Mesodermal cell (in vitro differentiated cells): ENCODE measurements around the gene FOXA3.

Source experiments
- H3K27ac ChIP-seq: 2 replicates; pipeline ENCODE4 v1.7.0; 2013; ENCODE audit warnings: mild to moderate bottlenecking, low read depth, low read length, moderate library complexity; ENCODE audit not compliant: severe bottlenecking
- H3K36me3 ChIP-seq: 2 replicates; pipeline ENCODE4 v1.7.1; 2013; ENCODE audit warnings: mild to moderate bottlenecking, low read length, moderate library complexity; ENCODE audit not compliant: control insufficient read depth, insufficient read depth
- H3K4me1 ChIP-seq: one replicate; pipeline ENCODE4 v1.7.1; 2013; ENCODE audit warnings: mild to moderate bottlenecking, low read length; ENCODE audit not compliant: insufficient read depth, control insufficient read depth, poor library complexity, severe bottlenecking
- H3K4me3 ChIP-seq: 2 replicates; pipeline ENCODE4 v1.7.0; 2013; ENCODE audit warnings: low read length, control low read depth, mild to moderate bottlenecking; ENCODE audit not compliant: insufficient read depth, poor library complexity, severe bottlenecking; ENCODE audit errors: extremely low read depth
- H3K9me3 ChIP-seq: 2 replicates; pipeline ENCODE4 v1.7.1; 2013; ENCODE audit warnings: mild to moderate bottlenecking, low read length, moderate library complexity; ENCODE audit not compliant: control insufficient read depth
- WGBS, 2 experiments: methylation state at CpG; one replicate each; pipeline ENCODE4 v1.1.5; 2013; ENCODE audit warnings: missing lambda C conversion rate in 2 of 2; ENCODE audit not compliant: insufficient coverage in 2 of 2; 5-methylcytosine and 5-hydroxymethylcytosine counted together

The FOXA3 gene

GRCh38 chr19:45897261-45897812, 33.2 kb downstream of the FOXA3 start:
- peaks cover 52% of the 10 kb centered on the region for H3K36me3 ChIP-seq
- WGBS, 2 experiments = 93 to 100% methylated on average over 5 to 7 of the region's 8 CpGs

GRCh38 chr19:45899253-45899652, 35.1 kb downstream of the FOXA3 start:
- H3K36me3 ChIP-seq = peaks cover 52% of the 10 kb centered on the region
- 89 to 97% methylated on average over 3 to 4 of the region's 7 CpGs for WGBS, 2 experiments
- no peaks in the 10 kb centered on the region for H3K9me3 ChIP-seq
- H3K4me1 ChIP-seq = peaks cover 6% of the 10 kb centered on the region
- no peak overlapping the region for H3K4me3 ChIP-seq
- no peak overlapping the region for H3K27ac ChIP-seq

More at GRCh38 chr19:45897261-45897812, 33.2 kb downstream of the FOXA3 start:
- Histone ChIP-seq H3K4me1 (peaks cover 4% of the 10 kb centered on the region), H3K9me3 (no peaks in the 10 kb centered on the region), H3K27ac (no peak overlapping the region), H3K4me3 (no peak overlapping the region)

- H3K4me3 ChIP-seq = no peak overlapping the region
Observed at GRCh38 chr19:45899919-45900589, 35.9 kb downstream of the FOXA3 start.

GRCh38 chr19:45900738-45901431, 36.8 kb downstream of the FOXA3 start:
- WGBS, 2 experiments = 42 to 45% methylated on average over 15 to 21 of the region's 22 CpGs
- peak overlapping the region; percentile 77 for H3K4me3 ChIP-seq
- H3K36me3 ChIP-seq = peaks cover 38% of the 10 kb centered on the region
- no peak overlapping the region for H3K27ac ChIP-seq
- H3K4me1 ChIP-seq = peaks cover 6% of the 10 kb centered on the region
- no peaks in the 10 kb centered on the region for H3K9me3 ChIP-seq

More at GRCh38 chr19:45899919-45900589, 35.9 kb downstream of the FOXA3 start:
- Histone ChIP-seq H3K27ac (no peak overlapping the region), H3K36me3 (peaks cover 45% of the 10 kb centered on the region), H3K9me3 (no peaks in the 10 kb centered on the region), H3K4me1 (peaks cover 6% of the 10 kb centered on the region)
- 88 to 97% methylated on average over 2 to 3 of the region's 4 CpGs for WGBS, 2 experiments

- WGBS, 2 experiments = 4 to 5% methylated on average over 50 to 63 of the region's 69 CpGs
- H3K27ac ChIP-seq = no peak overlapping the region
- peaks cover 34% of the 10 kb centered on the region for H3K36me3 ChIP-seq
Observed at GRCh38 chr19:45901432-45901911, 37.3 kb downstream of the FOXA3 start.

GRCh38 chr19:45901912-45902650, 38.0 kb downstream of the FOXA3 start, which contains the start of gene MYPOP:
TSS of gene MYPOP (minus strand) at chr19:45902613. CDS start at chr19:45901773, 840 bp downstream.
- Histone ChIP-seq H3K4me3 (peak within 1 kb of the TSS; percentile 77), H3K9me3 (no peaks in the 10 kb centered on the region), H3K36me3 (peaks cover 32% of the 10 kb centered on the region), H3K4me1 (peaks cover 6% of the 10 kb centered on the region), H3K27ac (peak within 1 kb of the TSS; percentile 69)
- 0 to 1% methylated on average over 34 to 42 of the region's 47 CpGs for WGBS, 2 experiments

More at GRCh38 chr19:45901432-45901911, 37.3 kb downstream of the FOXA3 start:
- Histone ChIP-seq H3K4me3 (peak overlapping the region; percentile 77), H3K4me1 (peaks cover 6% of the 10 kb centered on the region), H3K9me3 (no peaks in the 10 kb centered on the region)

GRCh38 chr19:45902651-45903625, 38.8 kb downstream of the FOXA3 start:
- 4 to 8% methylated on average over 55 to 62 of the region's 73 CpGs for WGBS, 2 experiments

GRCh38 chr19:45905011-45905410, 40.9 kb downstream of the FOXA3 start:
- Histone ChIP-seq H3K4me1 (peaks cover 6% of the 10 kb centered on the region), H3K4me3 (no peak overlapping the region), H3K9me3 (no peaks in the 10 kb centered on the region), H3K36me3 (peaks cover 8% of the 10 kb centered on the region), H3K27ac (no peak overlapping the region)
- WGBS, 2 experiments = 77 to 90% methylated on average over 5 to 8 of the region's 10 CpGs

More at GRCh38 chr19:45902651-45903625, 38.8 kb downstream of the FOXA3 start:
- Histone ChIP-seq H3K27ac (peak overlapping the region; percentile 69), H3K36me3 (peaks cover 25% of the 10 kb centered on the region), H3K4me3 (peak overlapping the region; percentile 77), H3K9me3 (no peaks in the 10 kb centered on the region), H3K4me1 (peaks cover 6% of the 10 kb centered on the region)

GRCh38 chr19:45906221-45906620, 42.1 kb downstream of the FOXA3 start:
- 87 to 91% methylated on average over 2 to 3 of the region's 3 CpGs for WGBS, 2 experiments
- Histone ChIP-seq H3K36me3 (no peaks in the 10 kb centered on the region), H3K4me1 (peaks cover 3% of the 10 kb centered on the region), H3K9me3 (no peaks in the 10 kb centered on the region), H3K4me3 (no peak overlapping the region), H3K27ac (no peak overlapping the region)
